HG03565 (cell line): ENCODE measurements around the gene OPRM1.

Source experiments
- ATAC-seq: cut with Tn5 transposase; IDR thresholded peaks from one replicate; pipeline ENCODE4 v1.9.1; 2021; ENCODE audit warnings: mild to moderate bottlenecking, moderate library complexity; ENCODE audit not compliant: unreplicated experiment

The OPRM1 gene

GRCh38 chr6:154202339-154202738, 163.3 kb downstream of the OPRM1 start:
- ATAC-seq = no peak

GRCh38 chr6:154202958-154203357, 163.9 kb downstream of the OPRM1 start:
- ATAC-seq = no peak

DNA sequence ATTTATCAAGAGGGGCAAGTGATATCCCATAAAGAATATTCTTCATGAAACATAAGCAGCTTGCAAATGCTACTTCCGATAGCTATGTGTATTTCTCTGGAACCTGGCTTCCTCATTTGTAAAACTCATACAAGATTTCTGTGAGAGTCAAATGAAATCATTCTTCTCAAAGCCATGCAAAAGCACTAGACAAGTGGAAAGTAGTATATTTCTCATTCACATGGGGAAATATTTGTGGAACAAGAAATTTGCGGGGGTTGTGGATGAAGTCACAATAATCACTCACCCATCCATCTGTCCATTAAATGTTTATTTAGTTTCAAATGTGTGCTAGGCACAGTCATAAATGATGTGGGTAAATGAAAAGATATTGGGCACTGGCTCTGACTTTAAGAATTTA, 167.1 kb downstream of the OPRM1 start:
- no peak for ATAC-seq

GRCh38 chr6:154206996-154207395, 168.0 kb downstream of the OPRM1 start:
- ATAC-seq = no peak

GRCh38 chr6:154209555-154209954, 170.5 kb downstream of the OPRM1 start:
- no peak for ATAC-seq

DNA sequence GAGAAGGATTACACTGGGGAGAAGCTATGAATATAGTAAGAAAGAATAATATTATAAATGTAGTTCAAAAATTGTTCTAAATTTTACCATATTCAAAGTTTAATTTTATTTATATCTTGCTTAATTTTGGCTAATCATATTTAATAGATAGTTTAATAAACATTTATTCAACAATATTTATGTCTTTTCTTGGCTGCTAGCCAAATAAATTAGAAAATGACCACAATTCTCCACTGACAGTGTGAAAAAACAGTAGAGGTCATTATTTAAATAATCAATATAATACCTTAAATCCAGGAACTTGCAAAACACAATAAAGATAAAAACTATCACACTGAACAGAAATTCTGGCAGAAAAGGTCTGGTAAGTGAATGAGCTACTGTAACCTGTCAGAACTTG, 171.6 kb downstream of the OPRM1 start:
- ATAC-seq = no peak

DNA sequence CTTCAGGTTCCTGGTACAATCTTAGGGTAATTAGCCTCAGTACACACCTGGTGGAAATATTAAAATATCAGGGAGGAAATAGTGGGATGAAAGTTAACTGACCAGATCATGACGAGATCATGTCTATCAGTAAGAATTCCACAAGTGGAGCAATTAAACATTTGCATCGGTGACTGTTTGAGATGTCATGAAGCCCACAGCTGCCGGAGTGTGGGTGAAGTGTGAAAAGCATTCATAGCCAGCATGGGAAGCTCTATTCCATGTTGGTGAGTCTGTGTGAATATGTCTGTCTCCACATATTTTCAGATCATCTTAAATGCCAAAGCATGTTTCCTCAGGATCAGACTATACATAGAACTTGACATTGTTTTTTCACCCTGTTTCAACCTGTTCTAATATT, 174.7 kb downstream of the OPRM1 start:
- ATAC-seq = no peak

GRCh38 chr6:154218301-154218700, 179.3 kb downstream of the OPRM1 start:
- ATAC-seq = no peak

DNA sequence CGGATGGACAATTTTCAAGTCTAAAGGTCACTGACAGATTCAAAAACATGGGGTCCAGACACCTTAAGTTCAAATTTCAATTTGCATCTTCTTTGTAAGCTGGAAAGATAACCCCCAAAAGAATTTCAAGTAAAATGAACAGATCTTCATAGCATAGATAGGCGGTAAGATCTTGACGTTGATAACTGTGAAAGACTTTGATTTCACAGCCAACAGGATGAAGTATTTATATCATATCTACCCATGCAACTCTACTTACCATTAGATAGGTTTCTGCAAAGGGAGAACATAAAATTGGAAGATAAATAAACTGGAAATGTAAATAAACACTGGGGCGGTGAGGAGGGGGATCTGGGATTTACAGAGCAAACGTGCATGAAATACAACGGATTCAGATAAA, 179.7 kb downstream of the OPRM1 start:
- no peak for ATAC-seq

DNA sequence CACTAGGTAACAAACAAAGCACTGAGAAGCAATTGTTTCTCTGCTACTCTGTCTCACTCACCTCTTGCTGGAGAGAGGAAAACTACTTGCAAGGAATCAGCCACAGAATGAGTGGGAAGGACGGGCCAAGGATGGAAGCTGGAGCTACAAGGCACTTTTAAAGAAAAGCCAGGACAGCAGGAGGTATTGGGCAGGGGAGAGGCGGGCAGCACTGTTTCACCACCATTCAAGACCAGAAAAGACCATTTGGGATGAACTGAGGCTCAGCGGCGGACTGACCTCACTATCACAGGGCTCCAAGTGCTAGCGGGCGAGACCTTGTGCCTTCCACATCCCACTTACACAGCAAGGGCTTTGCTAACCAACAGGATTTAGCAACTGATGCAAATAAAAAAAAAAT, 180.2 kb downstream of the OPRM1 start:
- no peak for ATAC-seq

DNA sequence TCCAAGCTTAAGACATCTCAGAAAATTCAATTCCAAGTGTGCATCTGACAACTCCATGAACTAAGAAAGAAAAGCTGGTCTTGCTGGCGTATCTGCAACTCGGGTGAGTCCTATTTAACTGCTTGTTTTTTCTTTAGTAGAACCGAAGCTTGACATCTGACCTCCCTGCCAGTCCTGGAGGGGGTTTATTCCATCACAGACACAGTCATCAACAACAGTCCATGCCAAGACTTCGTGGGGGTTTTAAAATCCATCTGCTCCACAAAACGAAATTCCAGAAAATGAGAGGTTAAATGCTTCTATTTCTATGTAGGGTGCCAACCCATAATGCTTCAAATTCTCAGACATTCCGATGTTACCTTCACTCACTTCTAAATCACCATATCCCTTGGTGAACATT, 183.7 kb downstream of the OPRM1 start:
- no peak for ATAC-seq

- no peak for ATAC-seq
Measured at GRCh38 chr6:154223296-154223695, 184.3 kb downstream of the OPRM1 start.

- no peak for ATAC-seq
Measured at GRCh38 chr6:154226461-154226860, 187.4 kb downstream of the OPRM1 start.

GRCh38 chr6:154227862-154228520, 189.0 kb downstream of the OPRM1 start:
- no peak for ATAC-seq

DNA sequence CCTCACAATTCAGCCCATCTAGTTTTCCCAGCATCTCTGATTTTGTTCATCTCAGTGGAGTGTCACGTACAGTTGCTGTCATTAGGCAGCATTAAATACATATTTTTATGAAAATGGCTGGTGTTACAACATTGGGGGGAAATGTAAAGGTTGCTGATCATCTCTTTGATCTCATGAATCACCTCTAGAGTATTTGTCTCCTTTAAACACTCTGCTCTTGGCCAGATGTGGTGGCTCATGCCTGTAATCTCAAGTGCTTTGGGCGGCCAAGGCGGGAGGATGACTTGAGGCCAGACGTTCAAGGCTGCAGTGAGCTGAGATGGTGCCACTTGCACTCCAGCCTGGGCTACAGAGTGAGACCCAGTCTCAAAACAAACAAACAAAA, 189.5 kb downstream of the OPRM1 start:
- ATAC-seq = no peak

- peak; percentile 85 for ATAC-seq
Measured at GRCh38 chr6:154229786-154230185, 190.7 kb downstream of the OPRM1 start.

GRCh38 chr6:154230393-154230792, 191.4 kb downstream of the OPRM1 start:
- ATAC-seq = no peak

GRCh38 chr6:154230910-154231595, 192.0 kb downstream of the OPRM1 start:
- no peak for ATAC-seq

GRCh38 chr6:154232013-154232910, 193.2 kb downstream of the OPRM1 start:
- no peak for ATAC-seq

- no peak for ATAC-seq
Measured at GRCh38 chr6:154233383-154233782, 194.3 kb downstream of the OPRM1 start.

- ATAC-seq = peak; percentile 39
Measured at GRCh38 chr6:154234019-154234772, 195.2 kb downstream of the OPRM1 start.
